ENCODE results near the gene CACNA1B.

- TF ChIP-seq POLR2AphosphoS5 (IDR thresholded peaks at IDR 0.05; ENCODE audit: low read depth, low read length) = no peak
- TF ChIP-seq RCOR1 (IDR thresholded peaks at IDR 0.05; ENCODE audit: low read length) = no peak
- TF ChIP-seq CTCF (IDR thresholded peaks at IDR 0.05) = no peak
- TF ChIP-seq MEF2A (IDR thresholded peaks at IDR 0.05; ENCODE audit: borderline replicate concordance, low read depth) = no peak
- TF ChIP-seq SMC3 (IDR thresholded peaks at IDR 0.05; ENCODE audit: low read depth, low read length) = no peak
- TF ChIP-seq EP300 (IDR thresholded peaks at IDR 0.05; ENCODE audit: borderline replicate concordance in 1 of 2, low read depth in 1 of 2, low read length in 1 of 2) = no peak
Measured at GRCh38 chr9:138105123-138105415, 227.5 kb downstream of the CACNA1B start.

Data from SK-N-SH (cell line).